OCI-LY3 (cell line): ENCODE results near the gene D2HGDH.

ENCODE experiments used
- H2AFZ ChIP-seq: fragments of 200-600, 300-600 bp; shearing (Covaris generic); 2 replicates; pipeline ENCODE4 v1.6.0; 2014; ENCODE audit warnings: antibody characterized with exemption, low read depth, low read length
- H3K27ac ChIP-seq: fragments of 200-600, 300-600 bp; sonication (generic); 2 replicates; pipeline ENCODE4 v1.5.1; 2014; ENCODE audit warnings: mild to moderate bottlenecking, low read length, moderate library complexity, mixed read lengths
- H3K27me3 ChIP-seq: fragments of 200-600, 300-600 bp; sonication (generic); 2 replicates; pipeline ENCODE4 v1.6.1; 2014; ENCODE audit warnings: low read depth, low read length, mixed read lengths
- H3K36me3 ChIP-seq: fragments of 200-600, 300-600 bp; sonication (generic); replicated peaks from 2 replicates; pipeline ENCODE3; 2014; ENCODE audit warnings: low read depth, low read length, mixed read lengths
- H3K4me1 ChIP-seq: fragments of 300-600, 200-600 bp; sonication (generic); 2 replicates; pipeline ENCODE4 v1.6.1; 2014; ENCODE audit warnings: low read length, mixed read lengths
- H3K4me2 ChIP-seq: fragments of 200-600, 300-600 bp; sonication (generic); 2 replicates; pipeline ENCODE4 v1.6.1; 2014; ENCODE audit warnings: low read length, mixed read lengths
- H3K4me3 ChIP-seq: fragments of 300-600, 200-600 bp; sonication (generic); 2 replicates; pipeline ENCODE4 v1.5.1; 2014; ENCODE audit warnings: antibody characterized with exemption, mild to moderate bottlenecking, low read length, moderate library complexity
- H3K79me2 ChIP-seq: fragments of 300-600, 200-600 bp; shearing (Covaris generic); 2 replicates; pipeline ENCODE4 v1.6.1; 2014; ENCODE audit warnings: mild to moderate bottlenecking, low read length, mixed read lengths
- H3K9ac ChIP-seq: fragments of 300-600, 200-600 bp; shearing (Covaris generic); 2 replicates; pipeline ENCODE4 v1.6.0; 2014; ENCODE audit warnings: mild to moderate bottlenecking, low read length, moderate library complexity
- H3K9me3 ChIP-seq: fragments of 200-600, 300-600 bp; shearing (Covaris generic); 2 replicates; pipeline ENCODE4 v1.6.1; 2014; ENCODE audit warnings: low read length, mixed read lengths; ENCODE audit not compliant: insufficient read depth
- H4K20me1 ChIP-seq: fragments of 200-600, 300-600 bp; sonication (generic); 2 replicates; pipeline ENCODE4 v1.6.1; 2016; ENCODE audit warnings: low read length, mixed read lengths; ENCODE audit not compliant: insufficient read depth
- CTCF ChIP-seq: fragments of 200-600, 300-600 bp; sonication (generic); IDR thresholded peaks from 2 replicates; pipeline ENCODE4 v1.5.1; 2014; ENCODE audit warnings: antibody characterized with exemption, low read length, low read depth
- EZH2phosphoT487 ChIP-seq: fragments of 200-600 bp; shearing (Covaris generic); IDR thresholded peaks from 2 replicates; pipeline ENCODE4 v1.6.1; 2018; ENCODE audit warnings: antibody characterized with exemption, mixed run types, low read depth

D2HGDH gene

GRCh38 chr2:241793385-241793784 is 59.0 kb downstream of the D2HGDH start:
- H3K4me1 ChIP-seq, result peaks cover 11% of the 10 kb centered on the region
- H4K20me1 ChIP-seq, result no peaks in the 10 kb centered on the region
- H3K9me3 ChIP-seq, result no peaks in the 10 kb centered on the region
- no peak overlapping the region for H3K4me2 ChIP-seq
- H3K36me3 ChIP-seq, result no peaks in the 10 kb centered on the region
- H2AFZ ChIP-seq, result no peak overlapping the region
- no peak overlapping the region for H3K4me3 ChIP-seq
- H3K9ac ChIP-seq, result no peak overlapping the region
- no peak for TF ChIP-seq EZH2phosphoT487
- TF ChIP-seq CTCF, result no peak
- no peaks in the 10 kb centered on the region for H3K27me3 ChIP-seq
- H3K27ac ChIP-seq, result no peak overlapping the region
- no peaks in the 10 kb centered on the region for H3K79me2 ChIP-seq

GRCh38 chr2:241794250-241794823 is 59.9 kb downstream of the D2HGDH start:
- Histone ChIP-seq H3K79me2 (no peaks in the 10 kb centered on the region), H3K4me2 (no peak overlapping the region), H3K4me3 (no peak overlapping the region), H3K27me3 (no peaks in the 10 kb centered on the region), H3K36me3 (no peaks in the 10 kb centered on the region), H3K4me1 (peaks cover 1% of the 10 kb centered on the region), H3K9ac (no peak overlapping the region), H2AFZ (no peak overlapping the region), H3K9me3 (no peaks in the 10 kb centered on the region), H4K20me1 (no peaks in the 10 kb centered on the region), H3K27ac (no peak overlapping the region)
- TF ChIP-seq CTCF (no peak), EZH2phosphoT487 (no peak)

GRCh38 chr2:241795021-241795999 is 60.9 kb downstream of the D2HGDH start:
- Histone ChIP-seq H3K79me2 (no peaks in the 10 kb centered on the region), H3K4me3 (no peak overlapping the region), H3K36me3 (no peaks in the 10 kb centered on the region), H3K27me3 (no peaks in the 10 kb centered on the region), H2AFZ (no peak overlapping the region), H3K4me2 (no peak overlapping the region), H3K27ac (no peak overlapping the region), H3K9me3 (no peaks in the 10 kb centered on the region), H3K4me1 (no peaks in the 10 kb centered on the region), H3K9ac (no peak overlapping the region), H4K20me1 (no peaks in the 10 kb centered on the region)
- TF ChIP-seq EZH2phosphoT487, result no peak
- no peak for TF ChIP-seq CTCF

- H3K27me3 ChIP-seq, result no peaks in the 10 kb centered on the region
- TF ChIP-seq CTCF (no peak), EZH2phosphoT487 (no peak)
- H3K9me3 ChIP-seq, result no peaks in the 10 kb centered on the region
- no peaks in the 10 kb centered on the region for H4K20me1 ChIP-seq
- H3K36me3 ChIP-seq, result no peaks in the 10 kb centered on the region
- H3K4me2 ChIP-seq, result no peak overlapping the region
- H3K27ac ChIP-seq, result no peak overlapping the region
- H2AFZ ChIP-seq, result no peak overlapping the region
- H3K9ac ChIP-seq, result no peak overlapping the region
- H3K4me1 ChIP-seq, result no peaks in the 10 kb centered on the region
- no peak overlapping the region for H3K4me3 ChIP-seq
- H3K79me2 ChIP-seq, result no peaks in the 10 kb centered on the region
Observed at GRCh38 chr2:241796209-241796608, 61.8 kb downstream of the D2HGDH start.
